Karpas-422 (cell line): Measurements from ENCODE around the gene CPA5. TPM values are rescaled to one million over a fixed set of nuclear protein-coding genes. Genes with fewer than 3 reads are reported as not detected.

ENCODE experiments used
- DNase-seq: peaks from one replicate; pipeline ENCODE4 v3.0.0-alpha.2; 2015
- H2AFZ ChIP-seq: fragments of 200-600 bp; sonication (generic); 2 replicates; pipeline ENCODE4 v1.6.1; 2014; ENCODE audit warnings: antibody characterized with exemption, low read length, mixed read lengths
- H3K27ac ChIP-seq: fragments of 200-600 bp; sonication (generic); 2 replicates; pipeline ENCODE4 v1.5.1; 2014; ENCODE audit warnings: mild to moderate bottlenecking, low read length, moderate library complexity
- H3K27me3 ChIP-seq: fragments of 200-600 bp; sonication (generic); 2 replicates; pipeline ENCODE4 v1.6.1; 2014; ENCODE audit warnings: low read length, mixed read lengths
- H3K36me3 ChIP-seq: fragments of 200-600 bp; sonication (generic); 2 replicates; pipeline ENCODE4 v1.6.1; 2014; ENCODE audit warnings: low read length, mixed read lengths; ENCODE audit not compliant: insufficient read depth
- H3K4me1 ChIP-seq: fragments of 200-600 bp; sonication (generic); 2 replicates; pipeline ENCODE4 v1.6.1; 2014; ENCODE audit warnings: mild to moderate bottlenecking, low read length, mixed read lengths
- H3K4me2 ChIP-seq: fragments of 200-600 bp; sonication (generic); 2 replicates; pipeline ENCODE4 v1.6.1; 2014; ENCODE audit warnings: low read length, low read depth, mild to moderate bottlenecking; ENCODE audit not compliant: poor library complexity, severe bottlenecking
- H3K4me3 ChIP-seq: fragments of 200-600 bp; sonication (generic); 2 replicates; pipeline ENCODE4 v1.5.1; 2014; ENCODE audit warnings: mild to moderate bottlenecking, antibody characterized with exemption, low read length, mixed read lengths
- H3K79me2 ChIP-seq: fragments of 200-600 bp; sonication (generic); 2 replicates; pipeline ENCODE4 v1.6.1; 2014; ENCODE audit warnings: mild to moderate bottlenecking, low read length, mixed read lengths
- H3K9ac ChIP-seq: fragments of 200-600 bp; sonication (generic); 2 replicates; pipeline ENCODE4 v1.6.0; 2014; ENCODE audit warnings: low read length
- H3K9me2 ChIP-seq: fragments of 200-600 bp; sonication (generic), shearing (Covaris generic); replicated peaks from 2 replicates; pipeline ENCODE4 v1.6.0; 2014; ENCODE audit warnings: mild to moderate bottlenecking, low read length, moderate library complexity; ENCODE audit not compliant: insufficient read depth
- H3K9me3 ChIP-seq: fragments of 300-700, 200-600 bp; sonication (generic); 2 replicates; pipeline ENCODE4 v1.6.1; 2014; ENCODE audit warnings: low read length, mixed read lengths
- H4K20me1 ChIP-seq: fragments of 200-600 bp; sonication (generic); 2 replicates; pipeline ENCODE4 v1.6.1; 2014; ENCODE audit warnings: mild to moderate bottlenecking, antibody characterized with exemption, low read length, low read depth; ENCODE audit not compliant: insufficient read depth
- total RNA-seq: library from RNA; depleted of rRNA; stranded (reverse); fragments of >200 nt; shearing (Covaris generic); gene quantifications from 2 replicates; pipeline ENCODE4 v1.2.3, GENCODE V29; 2014; ENCODE audit warnings: low replicate concordance

Gene CPA5
- total RNA-seq, 1 experiment from 2014 or later, result not detected

DNA sequence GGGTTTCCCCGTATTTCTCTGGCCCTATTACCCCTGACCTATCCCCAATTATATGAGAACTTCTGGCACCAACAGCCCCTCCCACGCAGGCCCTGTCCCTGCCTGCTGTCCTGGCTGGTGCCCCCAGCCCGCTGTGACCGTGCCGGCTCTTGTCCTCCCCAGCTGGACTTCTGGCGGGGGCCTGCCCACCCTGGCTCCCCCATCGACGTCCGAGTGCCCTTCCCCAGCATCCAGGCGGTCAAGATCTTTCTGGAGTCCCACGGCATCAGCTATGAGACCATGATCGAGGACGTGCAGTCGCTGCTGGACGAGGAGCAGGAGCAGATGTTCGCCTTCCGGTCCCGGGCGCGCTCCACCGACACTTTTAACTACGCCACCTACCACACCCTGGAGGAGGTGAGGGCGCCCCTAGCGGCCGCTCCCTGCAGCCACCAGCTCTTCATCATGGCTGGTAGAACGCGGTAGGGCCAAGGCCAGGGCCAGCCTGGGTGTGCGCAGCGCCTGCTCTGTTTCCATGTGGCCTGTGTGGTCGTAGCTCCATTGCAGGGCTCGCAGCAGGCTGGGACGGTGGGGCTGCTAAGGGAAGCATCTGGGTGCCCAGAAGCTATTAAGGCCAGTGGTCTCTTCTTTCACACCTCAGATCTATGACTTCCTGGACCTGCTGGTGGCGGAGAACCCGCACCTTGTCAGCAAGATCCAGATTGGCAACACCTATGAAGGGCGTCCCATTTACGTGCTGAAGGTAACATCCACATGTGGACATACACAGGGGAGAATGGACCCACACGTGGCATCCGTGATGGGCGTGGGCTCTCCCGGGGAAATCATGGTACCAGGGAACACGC, 37.1 kb downstream of the CPA5 start:
- no peaks in the 10 kb centered on the region for H4K20me1 ChIP-seq
- H3K9ac ChIP-seq, result no peak overlapping the region
- H3K9me2 ChIP-seq, result no peaks in the 10 kb centered on the region
- H3K36me3 ChIP-seq, result no peaks in the 10 kb centered on the region
- H3K27me3 ChIP-seq, result no peaks in the 10 kb centered on the region
- no peak overlapping the region for H3K4me3 ChIP-seq
- no peaks in the 10 kb centered on the region for H3K79me2 ChIP-seq
- H2AFZ ChIP-seq, result no peak overlapping the region
- no peak overlapping the region for H3K27ac ChIP-seq
- no peak for DNase-seq
- no peak overlapping the region for H3K4me2 ChIP-seq
- H3K9me3 ChIP-seq, result no peaks in the 10 kb centered on the region
- H3K4me1 ChIP-seq, result no peaks in the 10 kb centered on the region

GRCh38 chr7:130383187-130383980, 38.8 kb downstream of the CPA5 start:
- H3K9me2 ChIP-seq, result no peaks in the 10 kb centered on the region
- H3K4me2 ChIP-seq, result no peak overlapping the region
- H3K79me2 ChIP-seq, result no peaks in the 10 kb centered on the region
- no peaks in the 10 kb centered on the region for H3K27me3 ChIP-seq
- no peak overlapping the region for H3K4me3 ChIP-seq
- H3K9ac ChIP-seq, result no peak overlapping the region
- no peaks in the 10 kb centered on the region for H3K36me3 ChIP-seq
- H3K4me1 ChIP-seq, result no peaks in the 10 kb centered on the region
- no peaks in the 10 kb centered on the region for H3K9me3 ChIP-seq
- no peaks in the 10 kb centered on the region for H4K20me1 ChIP-seq
- no peak for DNase-seq
- no peak overlapping the region for H2AFZ ChIP-seq
- no peak overlapping the region for H3K27ac ChIP-seq

- Histone ChIP-seq H3K9me3 (no peaks in the 10 kb centered on the region), H2AFZ (no peak overlapping the region), H3K36me3 (no peaks in the 10 kb centered on the region), H3K9me2 (no peaks in the 10 kb centered on the region), H3K27ac (no peak overlapping the region), H4K20me1 (no peaks in the 10 kb centered on the region), H3K27me3 (no peaks in the 10 kb centered on the region), H3K9ac (no peak overlapping the region), H3K79me2 (no peaks in the 10 kb centered on the region), H3K4me2 (no peak overlapping the region), H3K4me1 (no peaks in the 10 kb centered on the region), H3K4me3 (no peak overlapping the region)
- no peak for DNase-seq
Observed at GRCh38 chr7:130384371-130384801, 39.8 kb downstream of the CPA5 start.

DNA sequence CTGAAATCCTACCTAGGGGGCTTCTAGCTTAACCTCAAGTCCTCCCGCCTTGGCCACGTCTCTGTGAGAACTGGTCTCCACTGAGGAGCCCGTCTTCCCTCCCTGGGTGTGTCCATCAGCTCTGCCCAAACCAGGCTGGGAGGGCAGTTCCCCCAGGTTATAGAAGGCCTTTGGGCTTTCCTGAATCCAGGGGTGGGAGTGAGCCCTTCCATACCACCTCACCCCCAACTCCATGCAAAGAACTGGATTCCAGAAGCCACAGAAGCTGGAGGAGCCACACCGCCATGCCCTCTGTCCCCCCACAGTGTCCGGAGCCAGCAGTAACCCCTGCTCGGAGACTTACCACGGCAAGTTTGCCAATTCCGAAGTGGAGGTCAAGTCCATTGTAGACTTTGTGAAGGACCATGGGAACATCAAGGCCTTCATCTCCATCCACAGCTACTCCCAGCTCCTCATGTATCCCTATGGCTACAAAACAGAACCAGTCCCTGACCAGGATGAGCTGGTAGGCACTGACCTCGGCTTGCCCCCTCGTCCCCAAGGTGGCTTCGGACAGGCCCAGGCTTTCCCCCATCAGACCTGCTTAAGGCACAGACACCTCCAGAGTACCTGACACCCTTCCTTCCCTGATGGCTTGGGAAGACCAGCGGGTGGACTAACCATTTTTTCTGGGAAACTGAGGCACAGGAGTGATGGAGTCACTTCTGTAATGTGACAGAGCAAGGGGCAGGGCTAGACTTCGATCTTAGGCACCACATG, 40.4 kb downstream of the CPA5 start:
- no peak overlapping the region for H3K9ac ChIP-seq
- H3K4me1 ChIP-seq, result no peaks in the 10 kb centered on the region
- H3K79me2 ChIP-seq, result no peaks in the 10 kb centered on the region

GRCh38 chr7:130385600-130386066, 41.0 kb downstream of the CPA5 start:
- no peak for DNase-seq
- Histone ChIP-seq H3K4me2 (no peak overlapping the region), H3K4me1 (no peaks in the 10 kb centered on the region), H3K36me3 (no peaks in the 10 kb centered on the region), H3K79me2 (no peaks in the 10 kb centered on the region), H3K27ac (no peak overlapping the region), H4K20me1 (no peaks in the 10 kb centered on the region), H3K4me3 (no peak overlapping the region), H3K27me3 (no peaks in the 10 kb centered on the region), H3K9ac (no peak overlapping the region), H3K9me3 (no peaks in the 10 kb centered on the region), H3K9me2 (no peaks in the 10 kb centered on the region), H2AFZ (no peak overlapping the region)

More for the DNA sequence above, 40.4 kb downstream of the CPA5 start:
- no peak for DNase-seq
- Histone ChIP-seq H3K4me3 (no peak overlapping the region), H3K36me3 (no peaks in the 10 kb centered on the region), H3K9me3 (no peaks in the 10 kb centered on the region), H3K9me2 (no peaks in the 10 kb centered on the region), H3K4me2 (no peak overlapping the region), H3K27ac (no peak overlapping the region), H2AFZ (no peak overlapping the region), H4K20me1 (no peaks in the 10 kb centered on the region), H3K27me3 (no peaks in the 10 kb centered on the region)

- H3K4me2 ChIP-seq, result no peak overlapping the region
- H3K36me3 ChIP-seq, result no peaks in the 10 kb centered on the region
- H3K27ac ChIP-seq, result no peak overlapping the region
- H3K9me2 ChIP-seq, result no peaks in the 10 kb centered on the region
- no peak for DNase-seq
- no peak overlapping the region for H2AFZ ChIP-seq
- H3K4me1 ChIP-seq, result no peaks in the 10 kb centered on the region
- no peaks in the 10 kb centered on the region for H3K27me3 ChIP-seq
- no peak overlapping the region for H3K4me3 ChIP-seq
- H3K79me2 ChIP-seq, result no peaks in the 10 kb centered on the region
- H3K9me3 ChIP-seq, result no peaks in the 10 kb centered on the region
- no peak overlapping the region for H3K9ac ChIP-seq
- no peaks in the 10 kb centered on the region for H4K20me1 ChIP-seq
Observed at GRCh38 chr7:130386876-130387275, 42.3 kb downstream of the CPA5 start.

DNA sequence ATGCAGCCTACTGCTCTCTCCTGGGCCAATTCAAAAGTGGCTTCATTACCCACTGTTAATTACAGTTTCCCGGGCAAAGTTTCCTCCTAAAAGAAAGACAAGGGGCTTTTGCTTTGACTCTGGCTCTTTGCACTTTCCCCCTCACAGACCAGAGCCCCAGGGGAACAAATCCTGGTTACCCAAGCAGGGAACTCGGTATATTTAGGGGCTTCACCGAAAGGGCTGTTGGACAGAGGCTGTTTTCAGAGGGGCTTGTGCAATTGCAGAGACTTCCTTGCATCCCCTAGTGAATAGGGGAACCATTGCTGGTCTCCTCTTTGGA, 42.7 kb downstream of the CPA5 start:
- Histone ChIP-seq H3K9me3 (no peaks in the 10 kb centered on the region), H3K27ac (no peak overlapping the region), H3K4me2 (no peak overlapping the region), H3K79me2 (no peaks in the 10 kb centered on the region), H4K20me1 (no peaks in the 10 kb centered on the region), H2AFZ (no peak overlapping the region), H3K9ac (no peak overlapping the region), H3K4me1 (no peaks in the 10 kb centered on the region), H3K27me3 (no peaks in the 10 kb centered on the region), H3K4me3 (no peak overlapping the region), H3K9me2 (no peaks in the 10 kb centered on the region), H3K36me3 (no peaks in the 10 kb centered on the region)
- no peak for DNase-seq
